ENCODE data around the gene NAA38.
"Not testable (repeated sequence)": the region's sequence is repeated elsewhere in the genome, so short reads cannot be mapped to it uniquely, and the experiment has no call there.

Gene NAA38

DNA sequence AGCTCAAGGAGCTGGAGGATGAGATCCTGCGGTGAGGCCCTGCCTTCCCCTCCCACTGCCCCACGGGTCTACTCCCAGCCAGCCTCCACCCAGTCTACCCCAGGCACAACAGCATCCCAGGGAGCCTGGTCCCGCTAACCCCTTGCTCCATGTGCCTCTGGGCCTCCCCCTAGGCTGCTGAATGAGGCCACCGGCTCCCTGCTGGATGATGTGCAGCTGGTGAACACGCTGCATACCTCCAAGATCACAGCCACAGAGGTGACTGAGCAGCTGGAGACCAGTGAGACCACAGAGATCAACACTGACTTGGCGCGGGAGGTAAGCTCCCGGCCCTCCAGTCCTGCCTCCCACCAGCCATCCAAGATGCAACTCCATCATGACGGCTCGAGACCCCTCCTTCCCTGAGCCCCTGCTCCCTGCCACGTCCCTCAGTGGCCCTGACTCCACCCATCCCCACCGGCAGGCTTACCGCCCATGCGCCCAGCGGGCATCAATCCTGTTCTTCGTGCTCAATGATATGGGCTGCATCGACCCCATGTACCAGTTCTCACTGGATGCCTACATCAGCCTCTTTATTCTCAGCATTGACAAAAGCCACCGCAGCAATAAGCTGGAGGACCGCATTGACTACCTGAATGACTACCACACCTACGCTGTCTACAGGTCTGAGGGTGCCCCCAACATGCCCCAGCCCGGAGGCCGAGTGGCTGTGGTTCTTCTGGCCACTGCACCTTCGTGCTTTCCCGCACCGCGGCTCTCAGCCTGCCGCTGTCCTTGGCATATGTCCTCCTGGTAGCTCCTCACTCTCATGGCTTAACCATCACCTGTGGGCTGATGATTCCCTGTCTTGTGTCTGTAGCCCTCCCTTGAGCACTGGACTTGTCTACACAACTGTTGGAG lies 38.4 kb downstream of the NAA38 start:
- DNase-seq, result no peak

DNA sequence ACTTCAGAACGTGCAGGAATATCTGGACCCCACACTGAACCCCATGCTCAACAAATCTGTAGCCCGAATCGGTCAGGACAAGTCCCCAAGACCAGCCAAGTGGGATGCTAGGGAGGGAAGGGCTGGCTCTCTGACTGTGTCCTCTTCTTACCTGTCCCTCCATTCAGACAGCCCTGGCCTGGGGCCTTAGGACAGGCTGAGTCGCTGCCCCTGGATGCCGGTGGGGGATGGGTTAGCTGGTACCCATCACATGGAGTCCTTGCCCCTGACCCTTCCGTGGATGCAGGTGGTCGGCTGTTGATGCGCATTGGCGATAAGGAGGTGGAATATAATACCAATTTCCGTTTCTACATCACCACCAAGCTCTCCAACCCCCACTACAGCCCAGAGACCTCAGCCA lies 39.3 kb downstream of the NAA38 start:
- no peak for DNase-seq

DNA sequence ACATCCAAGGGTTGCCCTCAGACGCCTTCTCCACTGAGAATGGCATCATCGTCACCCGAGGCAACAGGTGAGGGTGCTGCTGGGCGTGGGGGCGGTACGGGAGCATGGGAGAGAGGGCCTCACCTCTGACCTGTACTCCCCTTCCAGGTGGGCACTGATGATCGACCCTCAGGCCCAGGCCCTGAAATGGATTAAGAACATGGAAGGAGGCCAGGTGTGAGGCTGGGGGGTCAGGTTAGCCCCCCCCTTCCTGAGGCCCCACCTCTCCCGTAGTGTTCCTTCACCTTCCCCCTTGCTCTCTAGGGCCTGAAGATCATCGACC lies 39.8 kb downstream of the NAA38 start:
- no peak for DNase-seq

DNA sequence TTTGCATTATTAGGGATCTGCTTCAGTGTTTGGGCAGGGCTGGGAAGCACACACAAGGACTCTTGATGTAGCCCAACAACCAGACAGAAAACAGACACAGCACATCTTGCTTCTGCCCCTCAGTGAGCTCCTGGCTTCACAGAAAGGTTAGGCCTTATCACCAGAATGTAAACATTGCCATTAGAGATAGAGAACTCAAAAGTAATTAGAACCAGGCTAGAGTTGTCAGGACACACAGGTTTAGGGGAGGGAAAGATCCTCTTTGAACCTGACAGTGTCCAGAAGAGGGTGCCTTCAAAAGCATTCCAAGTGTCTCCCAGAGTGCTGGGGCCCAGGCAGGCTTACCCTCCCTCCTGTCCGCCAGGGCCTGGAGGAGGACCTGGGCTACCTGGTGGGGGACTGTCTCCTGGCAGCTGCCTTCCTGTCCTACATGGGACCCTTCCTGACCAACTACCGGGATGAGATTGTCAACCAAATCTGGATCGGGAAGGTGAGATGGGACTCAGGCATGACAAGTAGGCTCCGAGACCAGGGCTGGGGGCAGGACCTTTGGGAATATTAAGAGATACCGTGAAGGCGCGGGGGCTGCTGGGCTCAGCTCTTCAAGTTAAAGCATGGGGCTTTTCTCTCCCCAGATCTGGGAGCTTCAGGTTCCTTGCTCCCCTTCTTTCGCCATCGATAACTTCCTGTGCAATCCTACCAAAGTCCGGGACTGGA lies 40.3 kb downstream of the NAA38 start:
- no peak for DNase-seq

DNA sequence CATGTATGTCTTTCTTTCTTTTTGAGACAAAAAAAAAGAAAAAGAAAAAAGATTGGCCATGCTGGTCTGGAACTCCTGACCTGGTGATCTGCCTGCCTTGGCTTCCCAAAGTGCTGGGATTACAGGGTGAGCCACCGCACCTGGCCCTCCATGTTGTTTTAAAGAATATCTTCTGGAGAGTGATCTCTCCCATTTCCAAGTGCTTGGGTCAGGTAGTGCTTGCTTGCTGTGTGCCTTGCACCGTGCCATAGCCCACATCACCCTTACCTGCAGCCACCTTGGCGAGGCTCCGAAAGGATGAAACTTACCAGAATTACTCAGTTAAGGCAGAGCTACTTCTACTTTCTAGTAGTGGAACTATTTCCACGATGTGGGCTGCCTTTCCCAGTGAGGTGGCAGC lies 42.4 kb downstream of the NAA38 start:
- DNase-seq, result no peak

DNA sequence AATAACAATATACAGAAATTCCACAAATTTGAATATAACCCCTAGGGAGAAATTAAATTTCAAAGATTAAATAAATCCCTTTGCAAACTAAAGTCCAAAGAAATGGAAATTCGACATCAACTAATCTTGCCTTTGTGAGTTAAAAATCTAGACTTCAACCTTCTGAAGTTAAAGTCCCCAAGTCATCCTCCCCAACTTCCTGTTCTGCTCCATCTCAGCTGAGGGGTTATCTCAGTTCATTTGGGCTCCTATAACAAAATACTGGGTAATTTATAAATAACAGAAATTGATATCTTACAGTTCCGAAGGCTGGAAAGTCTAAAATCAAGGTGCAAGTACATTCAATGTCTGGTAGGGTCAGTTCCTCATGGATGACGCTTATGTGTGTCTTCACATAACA lies 46.1 kb downstream of the NAA38 start:
- DNase-seq, result no peak

DNA sequence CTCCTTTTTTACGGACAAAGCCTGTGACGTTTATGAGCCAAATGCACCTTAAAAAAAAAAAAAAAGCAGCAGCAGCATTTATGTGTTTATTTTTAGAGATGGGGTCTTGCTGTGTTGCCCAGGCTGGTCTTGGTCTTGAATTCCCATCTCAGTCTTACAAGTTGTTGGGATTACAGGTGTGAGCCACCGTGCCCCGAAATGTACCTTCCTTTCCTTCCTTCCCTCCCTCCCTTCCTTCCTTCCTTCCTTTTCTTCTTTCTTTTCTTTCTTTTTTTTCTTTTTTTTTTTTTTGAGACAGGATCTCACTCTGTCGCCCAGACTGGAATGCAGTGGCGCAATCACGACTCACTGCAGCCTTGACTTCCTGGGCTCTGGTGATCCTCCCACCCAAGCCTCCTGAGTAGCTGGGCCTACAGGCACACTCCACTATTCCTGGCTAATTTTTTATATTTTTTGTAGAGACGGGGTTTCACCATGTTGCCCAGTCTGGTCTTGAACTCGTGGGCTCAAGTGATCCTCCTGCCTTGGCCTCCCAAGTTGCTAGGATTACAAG lies 47.5 kb downstream of the NAA38 start:
- DNase-seq, result not testable (repeated sequence)

DNA sequence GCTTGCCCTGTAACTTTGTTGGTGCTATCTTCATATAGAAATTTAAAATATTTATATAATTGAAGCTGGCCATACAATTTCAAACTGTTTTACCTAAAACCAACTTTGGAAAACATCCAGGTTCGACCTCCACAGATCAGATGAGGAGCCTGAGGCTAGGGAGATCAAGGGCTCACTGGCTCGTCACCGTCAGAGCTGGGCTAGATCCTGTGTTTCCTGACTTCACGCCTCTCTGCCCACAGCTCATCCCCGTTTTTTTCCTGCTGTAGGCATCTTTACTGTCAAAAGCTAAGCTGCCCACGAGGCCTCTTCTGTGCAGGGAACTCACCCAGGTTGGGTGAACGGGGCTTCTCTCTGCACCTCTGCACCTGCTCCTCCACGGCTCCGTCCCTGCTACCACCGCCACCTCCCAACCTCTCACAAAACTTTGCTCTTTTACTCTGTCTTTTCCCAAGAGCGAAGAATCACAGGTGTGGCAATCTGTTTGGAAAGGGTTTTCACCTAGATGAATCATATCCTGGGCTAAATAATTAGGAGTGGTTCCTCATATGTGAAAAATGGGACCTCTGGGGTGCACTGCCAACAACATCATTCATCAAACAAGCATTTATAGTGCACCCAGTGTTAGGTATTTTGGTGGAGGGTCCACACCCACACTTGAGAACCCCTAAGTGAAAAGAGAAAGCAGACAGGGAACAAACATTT lies 48.1 kb downstream of the NAA38 start:
- DNase-seq, result no peak

DNA sequence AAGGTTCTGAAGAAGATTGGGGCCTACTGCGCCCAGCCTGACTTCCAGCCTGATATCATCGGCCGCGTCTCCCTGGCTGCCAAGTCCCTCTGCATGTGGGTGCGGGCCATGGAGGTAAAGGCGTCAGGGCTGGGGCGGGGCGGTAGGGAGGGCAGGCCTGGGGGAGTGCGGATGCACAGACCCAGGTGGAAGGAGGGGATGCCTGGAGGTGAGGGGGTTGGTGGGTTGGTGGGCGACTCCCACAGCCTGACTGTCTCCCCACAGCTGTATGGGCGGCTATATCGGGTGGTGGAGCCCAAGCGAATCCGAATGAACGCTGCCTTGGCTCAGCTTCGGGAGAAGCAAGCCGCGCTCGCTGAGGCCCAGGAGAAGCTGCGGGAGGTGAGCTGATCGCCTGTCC lies 50.2 kb downstream of the NAA38 start:
- no peak for DNase-seq

Measured in retina (tissue), 1 donor.